ENCODE measurements around the gene INTS2. TPM values are rescaled to one million over a fixed set of nuclear protein-coding genes. Genes with fewer than 3 reads are reported as not detected.

Gene INTS2
- total RNA-seq, 1 experiment from 2014 or later: 20.8 TPM

DNA sequence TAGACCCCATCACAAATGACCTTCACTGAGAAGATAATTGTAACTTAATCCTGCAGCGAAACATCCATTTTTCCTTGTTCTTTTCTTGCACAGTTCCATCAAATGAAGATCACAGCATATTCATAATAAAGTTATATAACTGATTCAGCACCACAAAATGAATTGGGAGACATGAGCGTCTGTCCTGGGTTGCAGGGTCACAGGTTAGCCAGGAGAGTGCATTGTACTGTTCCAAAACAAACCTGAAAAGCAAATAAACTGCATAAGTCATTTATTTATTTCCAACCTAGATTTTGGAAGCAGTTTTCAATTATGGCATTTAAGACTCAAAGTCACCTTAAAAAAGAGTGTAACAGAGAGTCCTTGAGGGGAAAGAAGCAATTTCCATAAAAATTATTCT, 18.6 kb upstream of the INTS2 start:
- H3K36me3 Mint-ChIP-seq (ENCODE audit: insufficient read depth in 1 of 3, low read depth in 3 of 3): peaks cover 17 to 60% (median 46%) of the 10 kb centered on the region in 3 experiments

More for the DNA sequence above, 18.6 kb upstream of the INTS2 start:
- Mint-ChIP-seq H3K9me3 (no peaks in the 10 kb centered on the region), H3K4me1 (no peaks in the 10 kb centered on the region; a peak in 1 of 4 replicates), H3K27me3 (ENCODE audit: low read depth) (no peaks in the 10 kb centered on the region), H3K4me3 (no peak overlapping the region), H3K27ac (0 out of 7 replicates have a peak overlapping the region, but pooled peaks of 1 of the 3 experiments have one; percentile 3)
- Histone ChIP-seq H4K20me1 (ENCODE audit: control insufficient read depth, insufficient read depth, insufficient read length) (no peaks in the 10 kb centered on the region), H2AFZ (ENCODE audit: low read length) (no peak overlapping the region), H3T11ph (ENCODE audit: low read length) (no peak overlapping the region), H2BK120ac (ENCODE audit: low read depth, low read length, poor library complexity, severe bottlenecking) (no peak overlapping the region), H4K5ac (ENCODE audit: insufficient read length, low read depth, low read length) (no peak overlapping the region), H2BK12ac (ENCODE audit: insufficient read length, low read depth, low read length) (no peak overlapping the region), H3K79me2 (ENCODE audit: insufficient read depth, low read length) (no peaks in the 10 kb centered on the region), H3K56ac (ENCODE audit: insufficient read length, low read depth, low read length) (no peak overlapping the region), H2AK5ac (ENCODE audit: insufficient read length, low read length) (no peak overlapping the region), H2BK15ac (ENCODE audit: low read depth, low read length) (no peak overlapping the region), H3K9ac (ENCODE audit: extremely low read depth, insufficient read length, low read length) (no peak overlapping the region), H3K4me1 (ENCODE audit: insufficient read depth, low read length) (no peaks in the 10 kb centered on the region), H3K79me1 (ENCODE audit: insufficient read depth, low read depth, low read length, poor library complexity, severe bottlenecking) (no peaks in the 10 kb centered on the region), H3K4me2 (ENCODE audit: insufficient read depth, insufficient read length, low read length) (no peak overlapping the region), H3K23ac (ENCODE audit: insufficient read length, low read depth, low read length) (no peak overlapping the region), H2BK5ac (ENCODE audit: insufficient read length, low read length) (no peak overlapping the region), H3K14ac (ENCODE audit: insufficient read depth, low read length) (no peak overlapping the region), H3K4ac (ENCODE audit: low read depth, low read length) (no peak overlapping the region), H3K27me3 (ENCODE audit: insufficient read depth, low read length) (no peaks in the 10 kb centered on the region), H3K9me3 (ENCODE audit: control insufficient read depth, low read depth, low read length) (no peaks in the 10 kb centered on the region), H3K23me2 (ENCODE audit: insufficient read length, low read depth, low read length, poor library complexity, severe bottlenecking) (no peaks in the 10 kb centered on the region), H4K8ac (replicated peaks; ENCODE audit: insufficient read length, low read depth, low read length) (no peak overlapping the region), H2BK20ac (ENCODE audit: low read depth, low read length, poor library complexity, severe bottlenecking) (no peak overlapping the region), H3K18ac (ENCODE audit: insufficient read length, low read depth, low read length) (no peak overlapping the region), H3K27ac (ENCODE audit: insufficient read length, low read depth, low read length) (no peak overlapping the region), H4K91ac (ENCODE audit: insufficient read length, low read depth, low read length) (no peak overlapping the region)
- TF ChIP-seq CTCF (conservative IDR thresholded peaks at IDR 0.05): no peak
- no CpG with 5 or more reads among the region's 2 CpGs for WGBS (ENCODE audit: extremely low coverage, insufficient read length, low lambda C conversion rate)
- DNase-seq: no peak
